GM12874 (cell line): ENCODE measurements around the gene KCNMA1.

Experiments used
- TF ChIP-seq, protein P1 (sequence below): IDR thresholded peaks from 2 replicates; pipeline ENCODE4 v1.5.1; 2011; ENCODE audit warnings: low read depth, mild to moderate bottlenecking, control low read depth, low read length, moderate library complexity; ENCODE audit not compliant: insufficient read depth

KCNMA1 gene

DNA sequence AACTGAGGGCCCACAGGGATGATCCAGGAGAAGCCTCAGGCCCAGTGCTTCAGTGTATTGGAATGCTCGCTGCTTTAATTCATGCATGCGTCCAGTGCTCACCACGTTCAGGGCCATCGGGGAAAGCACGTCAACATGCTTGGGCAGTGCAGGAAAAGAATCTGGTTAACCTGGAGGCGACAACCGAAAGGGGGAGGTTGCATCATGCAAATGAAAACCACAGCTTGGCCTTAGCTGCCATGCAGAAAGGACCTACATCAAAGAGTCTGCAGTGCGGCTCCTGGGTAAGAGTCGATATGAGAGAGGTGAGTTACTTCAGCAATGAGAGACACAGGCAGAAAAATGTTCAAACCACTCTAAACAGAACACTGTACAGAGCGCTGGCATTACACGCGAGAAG, 440.1 kb downstream of the KCNMA1 start:
- TF ChIP-seq, protein P1, sequence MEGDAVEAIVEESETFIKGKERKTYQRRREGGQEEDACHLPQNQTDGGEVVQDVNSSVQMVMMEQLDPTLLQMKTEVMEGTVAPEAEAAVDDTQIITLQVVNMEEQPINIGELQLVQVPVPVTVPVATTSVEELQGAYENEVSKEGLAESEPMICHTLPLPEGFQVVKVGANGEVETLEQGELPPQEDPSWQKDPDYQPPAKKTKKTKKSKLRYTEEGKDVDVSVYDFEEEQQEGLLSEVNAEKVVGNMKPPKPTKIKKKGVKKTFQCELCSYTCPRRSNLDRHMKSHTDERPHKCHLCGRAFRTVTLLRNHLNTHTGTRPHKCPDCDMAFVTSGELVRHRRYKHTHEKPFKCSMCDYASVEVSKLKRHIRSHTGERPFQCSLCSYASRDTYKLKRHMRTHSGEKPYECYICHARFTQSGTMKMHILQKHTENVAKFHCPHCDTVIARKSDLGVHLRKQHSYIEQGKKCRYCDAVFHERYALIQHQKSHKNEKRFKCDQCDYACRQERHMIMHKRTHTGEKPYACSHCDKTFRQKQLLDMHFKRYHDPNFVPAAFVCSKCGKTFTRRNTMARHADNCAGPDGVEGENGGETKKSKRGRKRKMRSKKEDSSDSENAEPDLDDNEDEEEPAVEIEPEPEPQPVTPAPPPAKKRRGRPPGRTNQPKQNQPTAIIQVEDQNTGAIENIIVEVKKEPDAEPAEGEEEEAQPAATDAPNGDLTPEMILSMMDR: no peak

DNA sequence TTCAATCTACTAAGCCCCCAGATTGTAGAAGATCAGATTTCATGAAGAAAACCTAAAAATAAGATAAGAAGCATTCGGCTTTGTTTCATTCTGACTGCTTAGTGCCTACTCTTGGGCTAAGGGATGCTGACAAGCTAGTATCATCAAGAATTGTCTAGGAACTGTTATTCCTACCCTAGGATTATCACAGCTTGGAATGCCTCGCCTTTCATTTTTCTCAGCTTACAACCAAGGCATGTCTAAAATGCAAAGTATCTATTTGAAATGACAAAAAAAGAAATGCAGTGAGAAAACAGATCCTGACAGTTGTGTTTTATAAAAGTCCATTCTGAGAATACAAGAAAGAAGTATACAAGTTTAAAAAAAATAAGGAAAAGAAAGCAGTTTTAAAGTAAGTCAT, 441.0 kb downstream of the KCNMA1 start:
- TF ChIP-seq, protein P1: no peak

DNA sequence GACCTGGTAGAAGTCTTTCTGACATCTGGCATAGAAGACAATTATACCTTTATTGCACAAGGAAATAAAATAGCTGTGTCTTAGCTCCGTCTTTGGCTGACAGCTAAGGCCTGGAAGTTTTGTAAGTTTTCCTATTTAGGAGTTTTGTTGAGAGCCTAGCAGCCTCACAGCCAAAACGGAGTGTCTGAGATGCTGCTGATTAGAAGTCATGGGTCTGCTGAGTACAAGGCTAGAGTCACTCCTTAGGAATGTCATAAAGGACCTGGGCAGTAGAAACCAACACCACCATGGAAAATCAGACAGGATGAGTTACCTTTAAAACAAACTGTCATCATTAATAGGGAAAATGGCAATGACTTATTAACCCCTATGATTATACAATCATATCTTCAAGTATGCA, 442.5 kb downstream of the KCNMA1 start:
- TF ChIP-seq, protein P1: no peak

DNA sequence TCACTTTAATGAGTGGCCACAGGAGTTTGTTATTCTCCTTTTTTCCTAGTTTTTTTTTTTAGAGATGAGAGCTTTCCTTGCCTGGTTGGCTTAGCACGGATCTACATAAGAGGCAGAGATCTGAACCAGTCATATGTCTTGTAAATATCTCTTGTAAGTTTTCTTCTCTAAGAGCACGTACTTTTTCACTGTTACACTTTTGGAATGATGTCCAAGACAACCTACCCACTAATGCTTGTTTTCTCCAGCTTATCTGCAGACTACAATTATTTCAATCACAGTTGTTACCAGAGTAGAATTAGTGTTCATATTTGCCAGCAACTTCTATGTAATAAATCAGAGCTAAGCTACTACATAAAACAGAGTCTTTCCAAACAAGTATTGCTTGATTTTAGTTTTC, 444.6 kb downstream of the KCNMA1 start:
- TF ChIP-seq, protein P1: no peak

DNA sequence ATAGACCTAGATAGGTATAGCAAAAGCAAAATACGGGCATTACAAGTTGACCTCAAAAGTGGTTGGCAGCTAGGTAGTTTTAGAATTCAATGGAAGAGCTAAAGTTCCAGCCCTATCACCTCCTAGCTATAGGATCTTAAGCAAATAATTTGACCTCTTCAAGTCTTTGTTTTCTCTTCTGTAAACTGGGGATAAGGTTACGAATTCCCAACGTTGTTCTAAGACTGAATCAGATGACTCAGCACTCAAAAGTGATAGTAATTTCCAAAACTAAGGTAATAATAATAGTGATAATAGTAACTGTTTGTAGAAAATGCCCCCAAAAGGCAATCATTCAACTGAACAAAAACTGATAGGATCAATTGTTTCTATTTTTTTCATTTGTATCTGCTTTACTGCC, 445.2 kb downstream of the KCNMA1 start:
- TF ChIP-seq, protein P1: no peak

DNA sequence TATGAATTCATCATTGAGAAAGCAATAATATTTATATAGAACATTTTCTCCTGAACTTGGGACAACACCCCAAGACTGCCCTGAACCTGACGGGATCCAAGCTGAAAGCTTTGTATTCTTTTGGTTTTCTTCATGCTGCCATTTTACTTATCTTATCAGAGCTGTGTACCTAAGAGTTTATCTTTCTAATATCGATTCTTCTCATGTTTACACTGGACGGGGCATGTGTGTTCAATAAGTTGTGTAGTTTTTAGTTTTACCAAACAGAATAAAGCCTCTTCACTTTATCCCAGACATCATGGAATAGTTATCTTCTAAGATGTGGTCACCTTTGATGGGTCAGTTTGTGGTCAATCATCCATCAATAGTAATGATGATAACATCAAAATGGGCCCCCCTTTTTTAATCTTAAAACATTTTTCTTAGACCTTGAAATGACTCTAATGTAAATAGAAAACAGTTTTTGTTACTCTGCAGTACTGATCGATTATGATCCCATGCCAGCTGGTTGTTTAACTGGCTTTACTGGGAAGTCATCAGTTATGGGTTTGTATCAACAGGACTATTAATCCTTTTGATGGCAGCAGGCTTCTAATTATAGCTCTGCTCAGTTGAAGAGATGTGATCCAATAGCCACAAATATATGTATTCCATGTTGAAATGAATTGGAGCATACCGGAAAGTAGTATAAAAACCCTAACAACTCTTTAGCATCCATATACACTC, 446.1 kb downstream of the KCNMA1 start:
- TF ChIP-seq, protein P1: no peak

DNA sequence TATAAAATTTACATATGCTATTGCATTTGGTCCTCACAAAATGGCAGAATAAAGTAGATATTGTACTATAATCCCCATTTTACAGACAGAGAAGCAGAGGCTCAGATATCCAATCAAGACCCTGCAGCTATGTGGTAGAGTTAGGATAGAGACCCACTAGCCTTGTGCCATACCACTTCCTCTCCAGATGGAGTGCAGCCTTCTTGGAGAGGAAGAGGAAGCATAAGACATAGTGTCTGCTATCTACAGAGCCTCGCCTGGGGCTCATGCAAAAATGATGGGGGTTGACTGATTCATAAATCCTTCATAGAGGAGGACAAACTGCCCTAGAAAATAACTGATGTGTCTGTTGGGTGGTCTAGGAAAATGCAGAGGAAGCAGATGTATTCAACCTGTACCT, 447.3 kb downstream of the KCNMA1 start:
- TF ChIP-seq, protein P1: no peak
